ENCODE results near the gene PANK2.
"Not testable (repeated sequence)": the region's sequence is repeated elsewhere in the genome, so short reads cannot be mapped to it uniquely, and the experiment has no call there.

DNA sequence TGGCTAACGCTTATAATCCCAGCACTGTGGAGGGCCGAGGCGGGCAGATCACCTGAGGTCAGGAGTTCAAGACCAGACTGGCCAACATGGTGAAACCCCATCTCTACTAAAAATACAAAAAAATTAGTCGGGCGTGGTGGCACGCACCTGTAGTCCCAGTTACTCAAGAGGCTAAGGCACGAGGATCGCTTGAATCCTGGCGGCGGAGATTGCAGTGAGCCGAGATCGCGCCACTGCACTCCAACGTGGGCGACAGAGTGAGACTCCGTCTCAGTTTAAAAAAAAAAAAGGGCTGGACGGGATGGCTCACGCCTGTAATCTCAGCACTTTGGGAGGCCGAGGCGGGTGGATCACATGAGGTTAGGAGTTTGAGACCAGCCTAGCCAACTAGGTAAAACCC, 83.4 kb downstream of the PANK2 start:
- TF ChIP-seq, protein P1, sequence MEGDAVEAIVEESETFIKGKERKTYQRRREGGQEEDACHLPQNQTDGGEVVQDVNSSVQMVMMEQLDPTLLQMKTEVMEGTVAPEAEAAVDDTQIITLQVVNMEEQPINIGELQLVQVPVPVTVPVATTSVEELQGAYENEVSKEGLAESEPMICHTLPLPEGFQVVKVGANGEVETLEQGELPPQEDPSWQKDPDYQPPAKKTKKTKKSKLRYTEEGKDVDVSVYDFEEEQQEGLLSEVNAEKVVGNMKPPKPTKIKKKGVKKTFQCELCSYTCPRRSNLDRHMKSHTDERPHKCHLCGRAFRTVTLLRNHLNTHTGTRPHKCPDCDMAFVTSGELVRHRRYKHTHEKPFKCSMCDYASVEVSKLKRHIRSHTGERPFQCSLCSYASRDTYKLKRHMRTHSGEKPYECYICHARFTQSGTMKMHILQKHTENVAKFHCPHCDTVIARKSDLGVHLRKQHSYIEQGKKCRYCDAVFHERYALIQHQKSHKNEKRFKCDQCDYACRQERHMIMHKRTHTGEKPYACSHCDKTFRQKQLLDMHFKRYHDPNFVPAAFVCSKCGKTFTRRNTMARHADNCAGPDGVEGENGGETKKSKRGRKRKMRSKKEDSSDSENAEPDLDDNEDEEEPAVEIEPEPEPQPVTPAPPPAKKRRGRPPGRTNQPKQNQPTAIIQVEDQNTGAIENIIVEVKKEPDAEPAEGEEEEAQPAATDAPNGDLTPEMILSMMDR (conservative IDR thresholded peaks at IDR 0.05 in 1 of 2, IDR thresholded peaks at IDR 0.05 in 1 of 2; ENCODE audit: low read depth in 1 of 2, low read length in 2 of 2), result not testable (repeated sequence)
- TF ChIP-seq EZH2 (IDR thresholded peaks at IDR 0.05; ENCODE audit: low read length, missing control alignments), result not testable (repeated sequence)
